Measurements from ENCODE around the gene EPB41L1. TPM values are rescaled to one million over a fixed set of nuclear protein-coding genes. Genes with fewer than 3 reads are reported as not detected.

The EPB41L1 gene
- total RNA-seq, 1 experiment from 2014 or later: 8.6 TPM

DNA sequence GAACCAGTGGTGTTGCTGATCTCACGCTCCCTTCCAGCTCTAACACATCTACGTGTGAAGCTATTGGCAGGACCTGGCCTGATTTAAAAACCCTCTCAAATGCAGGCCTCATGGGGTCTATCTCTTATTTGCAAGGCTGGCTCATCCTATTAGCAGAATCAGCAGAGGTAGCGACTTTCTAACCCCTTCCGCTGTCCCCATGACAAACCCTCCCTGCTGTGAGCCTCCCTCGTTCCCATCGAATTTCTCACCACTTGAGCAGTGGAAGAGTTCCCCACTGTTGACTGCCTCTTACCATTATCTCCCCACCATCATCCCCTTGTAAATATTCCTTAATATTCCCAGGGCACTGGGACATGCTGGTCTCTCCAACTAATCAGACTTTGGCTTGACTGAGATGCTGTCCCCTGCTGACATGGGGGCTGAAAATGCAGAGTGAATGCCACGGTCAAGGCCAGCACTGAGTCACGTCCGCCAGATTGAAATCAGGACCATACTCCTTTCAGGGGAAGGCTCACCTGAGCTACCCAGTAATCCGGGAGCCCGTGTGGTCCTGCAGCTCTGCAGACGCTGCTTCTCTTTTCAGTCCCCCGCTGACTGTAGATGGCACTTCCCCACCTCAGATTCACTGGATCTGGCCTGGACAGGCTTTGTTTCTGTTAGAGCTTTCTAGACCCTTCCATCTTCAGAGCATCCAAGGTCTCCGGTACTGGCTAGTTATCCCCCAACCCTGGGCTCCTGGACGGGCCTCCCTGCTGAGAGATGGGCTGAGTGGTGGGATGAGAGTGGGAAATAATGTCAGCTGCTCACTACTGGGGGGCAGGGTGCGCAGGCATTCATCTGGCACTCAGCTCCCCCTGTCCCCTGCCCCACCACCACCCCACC lies 104.9 kb downstream of the EPB41L1 start:
- DNase-seq (ENCODE audit: low read depth, low spot score): no peak
- no peak for TF ChIP-seq POLR2AphosphoS5 (IDR thresholded peaks at IDR 0.05; ENCODE audit: low read depth, low read length)
- TF ChIP-seq SIN3A (IDR thresholded peaks at IDR 0.05; ENCODE audit: borderline replicate concordance, insufficient read depth, low read depth, low read length): no peak
- TF ChIP-seq, protein P1, sequence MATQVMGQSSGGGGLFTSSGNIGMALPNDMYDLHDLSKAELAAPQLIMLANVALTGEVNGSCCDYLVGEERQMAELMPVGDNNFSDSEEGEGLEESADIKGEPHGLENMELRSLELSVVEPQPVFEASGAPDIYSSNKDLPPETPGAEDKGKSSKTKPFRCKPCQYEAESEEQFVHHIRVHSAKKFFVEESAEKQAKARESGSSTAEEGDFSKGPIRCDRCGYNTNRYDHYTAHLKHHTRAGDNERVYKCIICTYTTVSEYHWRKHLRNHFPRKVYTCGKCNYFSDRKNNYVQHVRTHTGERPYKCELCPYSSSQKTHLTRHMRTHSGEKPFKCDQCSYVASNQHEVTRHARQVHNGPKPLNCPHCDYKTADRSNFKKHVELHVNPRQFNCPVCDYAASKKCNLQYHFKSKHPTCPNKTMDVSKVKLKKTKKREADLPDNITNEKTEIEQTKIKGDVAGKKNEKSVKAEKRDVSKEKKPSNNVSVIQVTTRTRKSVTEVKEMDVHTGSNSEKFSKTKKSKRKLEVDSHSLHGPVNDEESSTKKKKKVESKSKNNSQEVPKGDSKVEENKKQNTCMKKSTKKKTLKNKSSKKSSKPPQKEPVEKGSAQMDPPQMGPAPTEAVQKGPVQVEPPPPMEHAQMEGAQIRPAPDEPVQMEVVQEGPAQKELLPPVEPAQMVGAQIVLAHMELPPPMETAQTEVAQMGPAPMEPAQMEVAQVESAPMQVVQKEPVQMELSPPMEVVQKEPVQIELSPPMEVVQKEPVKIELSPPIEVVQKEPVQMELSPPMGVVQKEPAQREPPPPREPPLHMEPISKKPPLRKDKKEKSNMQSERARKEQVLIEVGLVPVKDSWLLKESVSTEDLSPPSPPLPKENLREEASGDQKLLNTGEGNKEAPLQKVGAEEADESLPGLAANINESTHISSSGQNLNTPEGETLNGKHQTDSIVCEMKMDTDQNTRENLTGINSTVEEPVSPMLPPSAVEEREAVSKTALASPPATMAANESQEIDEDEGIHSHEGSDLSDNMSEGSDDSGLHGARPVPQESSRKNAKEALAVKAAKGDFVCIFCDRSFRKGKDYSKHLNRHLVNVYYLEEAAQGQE (IDR thresholded peaks at IDR 0.05; ENCODE audit: insufficient read depth in 1 of 2, low read depth in 2 of 2, low read length in 1 of 2): no peak
- TF ChIP-seq, protein P2, sequence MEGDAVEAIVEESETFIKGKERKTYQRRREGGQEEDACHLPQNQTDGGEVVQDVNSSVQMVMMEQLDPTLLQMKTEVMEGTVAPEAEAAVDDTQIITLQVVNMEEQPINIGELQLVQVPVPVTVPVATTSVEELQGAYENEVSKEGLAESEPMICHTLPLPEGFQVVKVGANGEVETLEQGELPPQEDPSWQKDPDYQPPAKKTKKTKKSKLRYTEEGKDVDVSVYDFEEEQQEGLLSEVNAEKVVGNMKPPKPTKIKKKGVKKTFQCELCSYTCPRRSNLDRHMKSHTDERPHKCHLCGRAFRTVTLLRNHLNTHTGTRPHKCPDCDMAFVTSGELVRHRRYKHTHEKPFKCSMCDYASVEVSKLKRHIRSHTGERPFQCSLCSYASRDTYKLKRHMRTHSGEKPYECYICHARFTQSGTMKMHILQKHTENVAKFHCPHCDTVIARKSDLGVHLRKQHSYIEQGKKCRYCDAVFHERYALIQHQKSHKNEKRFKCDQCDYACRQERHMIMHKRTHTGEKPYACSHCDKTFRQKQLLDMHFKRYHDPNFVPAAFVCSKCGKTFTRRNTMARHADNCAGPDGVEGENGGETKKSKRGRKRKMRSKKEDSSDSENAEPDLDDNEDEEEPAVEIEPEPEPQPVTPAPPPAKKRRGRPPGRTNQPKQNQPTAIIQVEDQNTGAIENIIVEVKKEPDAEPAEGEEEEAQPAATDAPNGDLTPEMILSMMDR (IDR thresholded peaks at IDR 0.05): no peak
- TF ChIP-seq TCF7L2 (IDR thresholded peaks at IDR 0.05; ENCODE audit: low read depth, low read length): no peak
- Histone ChIP-seq H3K27me3 (ENCODE audit: control insufficient read depth, insufficient read depth, low read length) (no peaks in the 10 kb centered on the region), H3K27ac (ENCODE audit: low read length) (no peak overlapping the region), H3K36me3 (ENCODE audit: control insufficient read depth, insufficient read depth, low read length) (no peaks in the 10 kb centered on the region), H3K9me3 (ENCODE audit: control insufficient read depth, insufficient read depth, low read depth, low read length) (no peaks in the 10 kb centered on the region), H3K4me1 (ENCODE audit: control insufficient read depth, insufficient read depth, low read length) (no peaks in the 10 kb centered on the region), H3K4me3 (ENCODE audit: low read depth in 2 of 2, low read length in 2 of 2) (no peak overlapping the region)
- intact Hi-C loops (cut with micrococcal nuclease; ENCODE audit: unreplicated experiment): no loop called here
- ChIA-PET CTCF (no interaction called here), POLR2A (interaction anchor here (0.5 kb wide), 1 partner anchor 66 kb away, joined by 4 read pairs; no protein-coding TSS in a partner anchor)
- in situ Hi-C loops (cut with HindIII; ENCODE audit: low pct_unique_long_range_greater_than_20kb, low sequenced_read_pairs): no loop called here
- ATAC-seq: 0 out of 2 replicates have a peak, but pooled peaks have one; percentile 24
- BruUV-seq (replicated peaks): no TSS peak

DNA sequence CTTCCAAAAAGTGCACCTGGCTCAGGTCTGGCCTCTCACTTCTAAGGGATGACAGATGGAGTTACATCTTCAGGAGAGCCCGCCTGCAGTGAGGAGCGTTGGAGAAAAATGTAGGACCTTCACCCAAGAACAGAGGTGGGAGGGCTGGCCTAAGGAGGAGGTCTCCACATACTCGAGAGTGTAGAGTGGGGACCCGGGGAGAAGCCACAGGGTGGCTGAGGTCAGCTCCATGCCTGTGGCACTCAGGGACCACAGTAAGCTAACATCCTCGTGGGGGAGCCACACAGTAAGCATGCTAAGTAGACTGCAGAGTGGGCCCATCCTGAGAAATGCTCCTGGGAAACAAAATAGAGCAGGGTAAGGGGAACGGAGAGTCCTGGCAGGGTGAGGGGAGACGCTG lies 105.8 kb downstream of the EPB41L1 start:
- no peaks in the 10 kb centered on the region for H3K36me3 ChIP-seq (ENCODE audit: control insufficient read depth, insufficient read depth, low read length)
- in situ Hi-C loops (cut with HindIII; ENCODE audit: low pct_unique_long_range_greater_than_20kb, low sequenced_read_pairs): no loop called here
- ATAC-seq: 0 out of 2 replicates have a peak, but pooled peaks have one; percentile 14
- H3K9me3 ChIP-seq (ENCODE audit: control insufficient read depth, insufficient read depth, low read depth, low read length): no peaks in the 10 kb centered on the region
- no peaks in the 10 kb centered on the region for H3K4me1 ChIP-seq (ENCODE audit: control insufficient read depth, insufficient read depth, low read length)
- BruUV-seq (replicated peaks): no TSS peak
- TF ChIP-seq SIN3A (IDR thresholded peaks at IDR 0.05; ENCODE audit: borderline replicate concordance, insufficient read depth, low read depth, low read length) (no peak), TCF7L2 (IDR thresholded peaks at IDR 0.05; ENCODE audit: low read depth, low read length) (no peak), POLR2AphosphoS5 (IDR thresholded peaks at IDR 0.05; ENCODE audit: low read depth, low read length) (no peak)
- TF ChIP-seq, protein P2 (IDR thresholded peaks at IDR 0.05): no peak
- TF ChIP-seq, protein P1 (IDR thresholded peaks at IDR 0.05; ENCODE audit: insufficient read depth in 1 of 2, low read depth in 2 of 2, low read length in 1 of 2): no peak
- no peak overlapping the region for H3K4me3 ChIP-seq (ENCODE audit: low read depth in 2 of 2, low read length in 2 of 2)
- H3K27me3 ChIP-seq (ENCODE audit: control insufficient read depth, insufficient read depth, low read length): no peaks in the 10 kb centered on the region
- CTCF ChIA-PET: interaction anchor here (0.7 kb wide), 1 partner anchor 1267 kb away, joined by 4 read pairs; the partner anchor contains the start of gene BLCAP
- POLR2A ChIA-PET: interaction anchor here (0.5 kb wide), 1 partner anchor 65 kb away, joined by 4 read pairs; no protein-coding TSS in a partner anchor
- H3K27ac ChIP-seq (ENCODE audit: low read length): no peak overlapping the region
- intact Hi-C loops (cut with micrococcal nuclease; ENCODE audit: unreplicated experiment): no loop called here
- no peak for DNase-seq (ENCODE audit: low read depth, low spot score)

Measured in Panc1 (cell line).